Activated T-cell treated with anti-CD3 and anti-CD28 coated beads, Interleukin-2, amount 50 U/mL, for 1 hour (primary cell): ENCODE results near the gene PEX11A.

Source experiments
- DNase-seq: peaks from one replicate; pipeline ENCODE4 v3.0.0-alpha.2; 2020

PEX11A gene

GRCh38 chr15:89654847-89655805 lies 35.4 kb downstream of the PEX11A start, which contains the start of gene KIF7:
Gene KIF7, minus strand, starts transcription at chr15:89655467. Its CDS starts 2,537 bp downstream, at chr15:89652930.
- DNase-seq = peak; percentile 26

- no peak for DNase-seq
Measured at GRCh38 chr15:89654301-89654761, 36.2 kb downstream of the PEX11A start.

DNA sequence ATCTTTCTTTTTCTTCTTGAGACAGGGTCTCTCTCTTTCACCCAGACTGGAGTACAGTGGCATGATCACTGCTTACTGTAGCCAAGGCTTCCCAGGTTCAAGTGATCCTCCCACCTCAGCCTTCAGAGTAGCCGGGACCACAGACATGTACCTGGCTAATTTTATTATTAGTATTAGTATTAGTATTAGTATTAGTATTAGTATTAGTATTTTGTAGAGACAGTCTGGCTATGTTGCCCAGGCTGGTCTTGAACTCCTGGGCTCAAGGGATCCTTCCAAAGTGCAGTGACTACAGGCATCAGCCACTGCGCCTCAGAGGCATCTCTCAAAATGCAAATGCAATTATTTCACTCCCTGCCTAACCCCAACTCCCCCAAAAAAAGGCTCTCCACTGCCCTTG lies 37.0 kb downstream of the PEX11A start:
- no peak for DNase-seq

- no peak for DNase-seq
Measured at GRCh38 chr15:89652666-89653065, 37.9 kb downstream of the PEX11A start.

GRCh38 chr15:89652131-89652530 lies 38.4 kb downstream of the PEX11A start:
- no peak for DNase-seq

- no peak for DNase-seq
Measured at GRCh38 chr15:89649716-89650115, 40.8 kb downstream of the PEX11A start.

GRCh38 chr15:89649013-89649625 lies 41.4 kb downstream of the PEX11A start:
- DNase-seq = no peak

GRCh38 chr15:89648106-89649012 lies 42.2 kb downstream of the PEX11A start:
- DNase-seq = no peak

DNA sequence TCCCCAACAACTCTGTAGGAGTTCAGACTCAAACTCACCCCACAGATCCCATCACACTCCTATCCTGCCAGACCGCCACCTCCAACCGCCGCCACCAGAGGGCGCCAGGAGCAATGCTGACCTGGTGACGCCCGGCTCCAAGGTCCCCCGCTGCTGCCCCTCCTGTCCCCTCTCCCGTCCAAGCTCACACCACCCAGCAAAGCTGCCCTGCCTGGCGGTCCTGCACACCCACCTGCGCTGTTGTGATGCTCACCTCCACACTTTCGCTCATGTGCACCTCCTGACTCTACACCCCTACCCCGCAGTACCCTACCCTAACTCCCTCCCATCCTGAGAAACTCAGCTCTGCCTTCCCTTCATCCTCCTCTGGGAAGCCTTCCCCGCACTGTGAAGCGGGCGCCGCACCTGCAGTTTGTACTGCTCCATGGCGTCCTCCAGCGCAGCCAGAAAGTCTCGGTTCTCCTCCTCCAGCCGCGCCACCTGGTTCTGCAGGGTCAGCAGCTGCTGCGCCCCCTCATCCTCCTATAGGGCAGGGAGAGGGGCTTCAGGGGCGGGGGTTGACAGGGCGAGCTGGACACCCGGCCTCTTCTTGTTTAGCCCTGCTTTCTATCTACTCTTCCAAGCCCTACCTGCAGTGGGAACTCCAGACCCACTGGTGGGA lies 43.2 kb downstream of the PEX11A start:
- peak; percentile 62 for DNase-seq

- DNase-seq = no peak
Measured at GRCh38 chr15:89646416-89647141, 44.0 kb downstream of the PEX11A start.

DNA sequence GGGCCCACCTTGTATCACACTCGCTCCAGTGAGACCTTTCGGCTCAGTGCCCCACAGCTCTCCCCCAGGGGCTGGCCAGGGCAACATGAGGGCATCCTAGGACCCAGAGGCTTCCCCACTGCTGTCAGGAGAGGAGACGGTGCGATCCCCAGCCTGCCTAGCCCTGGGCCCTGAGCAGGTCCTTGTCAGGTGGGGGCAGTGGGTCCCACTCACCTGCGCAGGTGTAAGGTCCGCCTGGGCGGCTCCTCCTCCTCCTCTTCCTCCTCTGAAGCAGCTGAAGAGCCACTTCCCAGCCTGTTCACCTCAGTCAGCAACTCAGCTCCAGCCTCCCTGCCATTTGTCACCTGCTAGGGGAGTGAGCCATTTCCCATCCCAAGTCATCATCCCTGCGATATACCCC lies 44.9 kb downstream of the PEX11A start:
- DNase-seq = no peak

DNA sequence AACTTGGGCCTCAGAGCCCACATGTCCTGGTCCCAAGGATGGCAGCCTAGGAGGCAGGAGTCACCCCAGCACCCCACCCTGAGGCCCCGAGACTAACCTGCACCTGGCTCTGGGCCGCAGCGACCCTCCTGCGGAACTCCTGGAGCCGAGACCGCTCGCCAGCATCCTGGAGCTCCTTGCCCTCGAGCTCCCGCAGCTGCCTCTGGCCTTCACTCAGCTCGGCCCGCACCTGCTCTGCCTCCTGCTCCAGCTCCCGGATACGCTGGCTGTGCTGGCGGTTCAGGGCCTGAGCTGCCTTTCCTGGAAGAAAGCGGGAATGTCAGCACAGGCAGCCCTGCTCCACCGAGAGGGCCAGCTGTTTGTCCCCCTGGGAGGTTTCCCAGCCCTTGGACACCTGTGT lies 48.4 kb downstream of the PEX11A start:
- no peak for DNase-seq

- no peak for DNase-seq
Measured at GRCh38 chr15:89641053-89641452, 49.5 kb downstream of the PEX11A start.

GRCh38 chr15:89640245-89640644 lies 50.3 kb downstream of the PEX11A start:
- no peak for DNase-seq

DNA sequence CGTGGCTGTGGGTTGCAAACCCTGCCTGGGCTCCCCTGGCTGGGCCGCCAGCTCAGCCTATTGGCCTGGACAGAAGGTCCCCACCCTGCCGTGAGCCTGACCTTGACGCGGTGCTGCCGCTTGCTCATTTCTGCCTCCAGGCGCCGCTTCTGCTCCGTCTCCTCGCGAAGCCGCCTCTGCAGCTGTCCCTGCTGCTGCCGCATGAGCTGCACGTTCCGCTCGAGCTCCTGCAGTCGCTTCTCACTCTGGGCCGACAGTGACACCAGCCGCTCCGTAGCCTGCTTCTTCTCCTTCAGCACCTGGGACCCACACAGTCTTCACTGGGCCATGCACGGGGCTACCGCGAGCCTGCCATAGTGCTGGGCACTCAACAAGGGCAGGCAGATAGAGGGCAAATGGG lies 57.0 kb downstream of the PEX11A start:
- no peak for DNase-seq

GRCh38 chr15:89632563-89633430 lies 57.8 kb downstream of the PEX11A start:
- DNase-seq = no peak

GRCh38 chr15:89631902-89632264 lies 58.7 kb downstream of the PEX11A start:
- DNase-seq = no peak
